Measurements from ENCODE around the gene PHC2.

- no peak for TF ChIP-seq CTCF (IDR thresholded peaks at IDR 0.05)
- no peak for TF ChIP-seq ZFX (IDR thresholded peaks at IDR 0.05; ENCODE audit: borderline replicate concordance)
Observed at GRCh38 chr1:33377013-33377412, 53.9 kb downstream of the PHC2 start.

All from 22Rv1 (cell line).